Adrenal gland (tissue), 12 donors: Measurements from ENCODE around the gene IL17RD. TPM values are rescaled to one million over a fixed set of nuclear protein-coding genes. Genes with fewer than 3 reads are reported as not detected.
A peak's percentile ranks its signal among the peaks of the same experiment; 100 is the strongest.

Experiments used
- DNase-seq, 7 donors: peaks; one replicate each; pipeline ENCODE4 v3.0.0-alpha.2; 2019 to 2020
- H3K27ac ChIP-seq, 5 donors: fragments of 200-600 bp; sonication (generic) in 4 of 5; 1 replicate in 3 of 5; 2 replicates in 2 of 5; pipeline versions ENCODE4 v1.5.1 to v1.8.0; 2016 to 2020; ENCODE audit warnings: mild to moderate bottlenecking in 1 of 5
- H3K27me3 ChIP-seq: fragments of 200-600 bp; 2 replicates; pipeline ENCODE4 v1.8.0; 2021
- H3K36me3 ChIP-seq, 2 donors: fragments of 200-600 bp; replicated peaks in 1 of 2; 1 replicate in 1 of 2; 2 replicates in 1 of 2; pipeline versions ENCODE4 v1.5.1 to v1.8.0; 2018 to 2022
- H3K4me1 ChIP-seq, 2 donors: fragments of 200-600 bp; replicated peaks in 1 of 2; 1 replicate in 1 of 2; 2 replicates in 1 of 2; pipeline versions ENCODE4 v1.5.1 to v1.8.0; 2018 to 2021
- H3K4me3 ChIP-seq, 4 donors: fragments of 200-600 bp; sonication (generic) in 3 of 4; one replicate each; pipeline ENCODE4 v1.5.1; 2016 to 2018
- H3K9me3 ChIP-seq, 3 donors: fragments of 200-600 bp; sonication (generic) in 1 of 3; replicated peaks in 1 of 3; 1 replicate in 2 of 3; 2 replicates in 1 of 3; pipeline versions ENCODE4 v1.5.1 to v1.8.0; 2016 to 2021
- CTCF ChIP-seq, 6 experiments: fragments of 450-650 bp in 4 of 6; fragments of 200-600 bp in 2 of 6; sonication (generic) in 1 of 6; IDR thresholded peaks; 1 replicate in 5 of 6; 2 replicates in 1 of 6; pipeline versions ENCODE4 v1.5.1 to v1.8.0; 2016 to 2021; ENCODE audit warnings: antibody characterized with exemption in 6 of 6, mild to moderate bottlenecking in 2 of 6, moderate library complexity in 1 of 6
- POLR2A ChIP-seq, 2 donors: fragments of 450-650 bp; IDR thresholded peaks; one replicate each; pipeline ENCODE4 v1.6.1; 2017; ENCODE audit warnings: antibody characterized with exemption in 2 of 2, mild to moderate bottlenecking in 2 of 2, moderate library complexity in 1 of 2
- WGBS, 4 donors: extraction: QIAGEN DNeasy Blood & Tissue Kit in 2 of 4; methylation state at CpG; one replicate each; pipeline versions ENCODE4 v1.1.5 to v1.1.7; 2013 to 2017; 5-methylcytosine and 5-hydroxymethylcytosine counted together
- intact Hi-C, 2 donors: fragments of 100-400 bp; cut with DNase I; formaldehyde crosslinking; loops; one replicate each; pipeline versions ENCODE4 v1.14.1 to v1.15.0; 2022 to 2023
- polyA plus RNA-seq, 3 donors: library from polyadenylated mRNA; stranded (reverse); fragments of 200-250 nt in 2 of 3; fragments of 350-450 nt in 1 of 3; fragmentation: Illumina TruSeq in 1 of 3; extraction: RNeasy Lipid Tissue Mini Kit (QIAGEN cat#74804) in 1 of 3; gene quantifications; one replicate each; pipeline ENCODE4 v1.2.3, GENCODE V29; 2013 to 2014
- total RNA-seq, 9 donors: library from RNA; depleted of rRNA in 4 of 9; stranded (reverse); fragments of >200 nt in 4 of 9; fragments of 120-200 nt in 1 of 9; fragmentation: NEBNext Ultra II Directional in 1 of 9; extraction: Animal tissue kit (Norgen Biotek cat#: 25700) in 1 of 9; gene quantifications; one replicate each; pipeline versions ENCODE4 v1.1.0 to v1.2.4, GENCODE V29; 2013 to 2023
- donor health status: healthy with polysubstance abuse.
- donor health status: Bipolar disorder and iron deficiency.
- donor health status: DM: yes; HTN: yes; CAD: no.
- donor health status: DM: no; HTN: no; CAD: no.
- donor health status: DM: no; HTN: no; CAD: no.
- donor health status: DM: yes; HTN: yes; CAD: no.

IL17RD gene
- total and polyA plus RNA-seq, 12 donors, result 0.44 to 7.1 (median 1.5) TPM

DNA sequence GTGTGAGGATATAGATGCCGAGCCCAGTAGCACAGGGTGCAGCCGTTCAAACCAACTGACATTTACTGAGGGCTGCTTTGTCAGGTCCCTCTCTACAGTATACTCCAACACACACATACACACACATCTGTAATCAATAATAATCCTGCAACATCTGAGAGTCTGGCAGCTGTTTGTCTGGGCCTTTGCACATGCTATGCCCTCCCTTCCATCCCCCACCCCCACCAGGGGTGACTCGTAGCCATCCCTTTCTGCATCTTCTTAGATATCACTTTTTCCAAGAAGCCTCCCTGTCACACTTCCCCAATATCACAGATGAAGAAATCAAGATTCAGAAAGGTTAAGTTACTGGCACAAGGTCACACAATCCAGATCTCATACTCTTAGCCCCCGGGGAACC is 91.0 kb downstream of the IL17RD start:
- Histone ChIP-seq H3K9me3 (no peaks in the 10 kb centered on the region), H3K4me1 (peaks cover 9 to 10% of the 10 kb centered on the region in 2 donors), H3K27me3 (no peaks in the 10 kb centered on the region), H3K36me3 (no peaks in the 10 kb centered on the region), H3K27ac (no peak overlapping the region), H3K4me3 (no peak overlapping the region)
- intact Hi-C loops, result loop anchor here (5.0 to 10.0 kb wide), 2 partner anchors 49 to 77 kb away; no protein-coding TSS in a partner anchor
- DNase-seq, result no peak
- WGBS, 4 donors, result 78 to 92% (median 84%) methylated on average over 4 of the region's 4 CpGs
- no peak for TF ChIP-seq POLR2A (IDR thresholded peaks at IDR 0.05)
- no peak for TF ChIP-seq CTCF (IDR thresholded peaks at IDR 0.05)

GRCh38 chr3:57073628-57074027 is 91.5 kb downstream of the IL17RD start:
- Histone ChIP-seq H3K36me3 (no peaks in the 10 kb centered on the region), H3K4me1 (peaks cover 9 to 11% of the 10 kb centered on the region in 2 donors), H3K27ac (no peak overlapping the region), H3K27me3 (no peaks in the 10 kb centered on the region), H3K9me3 (no peaks in the 10 kb centered on the region), H3K4me3 (no peak overlapping the region)
- no peak for DNase-seq
- 71 to 93% (median 80%) methylated on average over 3 of the region's 3 CpGs for WGBS, 4 donors
- intact Hi-C loops, result loop anchor here (5.0 to 10.0 kb wide), 2 partner anchors 49 to 76 kb away; no protein-coding TSS in a partner anchor
- no peak for TF ChIP-seq POLR2A (IDR thresholded peaks at IDR 0.05)
- TF ChIP-seq CTCF (IDR thresholded peaks at IDR 0.05), result no peak

GRCh38 chr3:57069503-57069902 is 95.7 kb downstream of the IL17RD start:
- Histone ChIP-seq H3K27me3 (no peaks in the 10 kb centered on the region), H3K4me3 (no peak overlapping the region), H3K36me3 (no peaks in the 10 kb centered on the region), H3K9me3 (no peaks in the 10 kb centered on the region), H3K27ac (peak overlapping the region in 1 of 5 donors; percentile 74), H3K4me1 (peaks cover 0 to 7% of the 10 kb centered on the region in 2 donors)
- WGBS, 4 donors, result 68 to 95% (median 75%) methylated on average over 5 to 6 of the region's 6 CpGs
- intact Hi-C loops, result no loop called here
- no peak for TF ChIP-seq POLR2A (IDR thresholded peaks at IDR 0.05)
- DNase-seq, result no peak

- intact Hi-C loops, result no loop called here
- Histone ChIP-seq H3K4me1 (peaks cover 0 to 7% of the 10 kb centered on the region in 2 donors), H3K27me3 (no peaks in the 10 kb centered on the region), H3K36me3 (no peaks in the 10 kb centered on the region), H3K27ac (peak overlapping the region; percentile 22 to 74 (median 61)), H3K9me3 (no peaks in the 10 kb centered on the region), H3K4me3 (no peak overlapping the region)
- DNase-seq, result peak; percentile 61 to 87 (median 80)
- 23 to 42% (median 37%) methylated on average over 11 of the region's 11 CpGs for WGBS, 4 donors
- TF ChIP-seq CTCF (IDR thresholded peaks at IDR 0.05), result no peak
- TF ChIP-seq POLR2A (IDR thresholded peaks at IDR 0.05), result peak in 1 of 2 donors; percentile 29
Observed at GRCh38 chr3:57068437-57069089, 96.6 kb downstream of the IL17RD start.

DNA sequence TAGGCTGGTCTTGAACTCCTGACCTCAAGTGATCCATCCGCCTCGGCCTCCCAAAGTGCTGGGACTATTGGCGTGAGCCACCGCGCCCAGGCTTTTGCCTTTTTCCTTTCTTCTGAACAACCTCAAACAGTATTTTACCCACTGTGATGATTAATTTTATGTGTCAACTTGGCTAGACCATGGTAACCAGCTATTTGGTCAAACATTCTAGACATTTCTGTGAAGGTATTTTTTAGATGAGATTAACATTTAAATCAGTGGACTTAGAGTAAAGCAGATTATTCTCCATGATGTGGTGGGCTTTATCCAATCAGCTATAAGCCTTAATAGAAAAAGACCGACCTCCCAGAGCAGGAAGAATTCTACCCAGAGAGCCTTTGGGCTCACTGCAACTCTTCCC is 98.7 kb downstream of the IL17RD start:
- Histone ChIP-seq H3K27ac (no peak overlapping the region), H3K36me3 (no peaks in the 10 kb centered on the region), H3K9me3 (no peaks in the 10 kb centered on the region), H3K27me3 (no peaks in the 10 kb centered on the region), H3K4me3 (no peak overlapping the region), H3K4me1 (peaks cover 9 to 19% of the 10 kb centered on the region in 2 donors)
- 91 to 95% (median 94%) methylated on average over 6 of the region's 6 CpGs for WGBS, 4 donors
- no peak for TF ChIP-seq POLR2A (IDR thresholded peaks at IDR 0.05)
- TF ChIP-seq CTCF (IDR thresholded peaks at IDR 0.05), result no peak
- intact Hi-C loops, result no loop called here
- DNase-seq, result no peak
